GM19099 (cell line): ENCODE results near the gene NBEA.

Experiments used
- POLR2A ChIP-seq: IDR thresholded peaks from 3 replicates; pipeline ENCODE4 v1.6.1; 2011; ENCODE audit warnings: low read depth; ENCODE audit not compliant: insufficient read length; ENCODE audit errors: extremely low read depth

The NBEA gene

GRCh38 chr13:35465371-35465770 is 523.3 kb downstream of the NBEA start:
- TF ChIP-seq POLR2A, result no peak

GRCh38 chr13:35468195-35468594 is 526.1 kb downstream of the NBEA start:
- no peak for TF ChIP-seq POLR2A

DNA sequence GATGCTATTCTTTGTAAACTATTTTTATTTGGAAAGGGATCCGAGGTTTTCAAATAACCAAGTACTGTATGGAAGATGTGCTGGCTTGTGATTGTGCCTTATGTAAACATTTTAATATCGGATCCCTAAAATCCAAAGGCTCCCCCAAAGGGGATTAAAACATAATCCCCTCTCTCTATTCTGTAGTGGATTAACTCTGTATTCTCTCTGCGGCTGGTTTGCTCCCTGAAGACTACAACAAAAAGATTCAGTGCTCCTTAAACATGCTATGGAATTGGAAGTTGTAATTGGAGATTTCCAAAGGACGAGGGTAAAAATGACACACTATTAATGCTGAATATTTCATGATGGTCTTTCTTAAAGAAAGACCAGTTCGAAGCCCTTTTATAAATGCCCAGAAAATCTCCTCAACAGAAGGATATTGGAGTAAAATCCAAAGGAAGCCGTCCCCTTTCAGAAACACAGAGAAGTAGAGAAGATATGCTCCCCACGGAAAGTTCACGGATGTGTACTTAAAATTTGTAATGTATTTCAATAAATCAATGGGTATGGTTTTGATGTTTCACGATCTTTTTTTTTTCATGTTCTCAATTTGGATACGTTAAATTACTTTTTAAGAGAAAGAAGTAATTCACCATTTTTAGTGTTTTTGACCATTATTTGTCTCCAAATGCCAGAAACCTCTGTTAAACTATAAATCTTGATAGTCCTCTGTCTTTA is 527.9 kb downstream of the NBEA start:
- no peak for TF ChIP-seq POLR2A

- TF ChIP-seq POLR2A, result no peak
Measured at GRCh38 chr13:35470671-35471661, 528.9 kb downstream of the NBEA start.

DNA sequence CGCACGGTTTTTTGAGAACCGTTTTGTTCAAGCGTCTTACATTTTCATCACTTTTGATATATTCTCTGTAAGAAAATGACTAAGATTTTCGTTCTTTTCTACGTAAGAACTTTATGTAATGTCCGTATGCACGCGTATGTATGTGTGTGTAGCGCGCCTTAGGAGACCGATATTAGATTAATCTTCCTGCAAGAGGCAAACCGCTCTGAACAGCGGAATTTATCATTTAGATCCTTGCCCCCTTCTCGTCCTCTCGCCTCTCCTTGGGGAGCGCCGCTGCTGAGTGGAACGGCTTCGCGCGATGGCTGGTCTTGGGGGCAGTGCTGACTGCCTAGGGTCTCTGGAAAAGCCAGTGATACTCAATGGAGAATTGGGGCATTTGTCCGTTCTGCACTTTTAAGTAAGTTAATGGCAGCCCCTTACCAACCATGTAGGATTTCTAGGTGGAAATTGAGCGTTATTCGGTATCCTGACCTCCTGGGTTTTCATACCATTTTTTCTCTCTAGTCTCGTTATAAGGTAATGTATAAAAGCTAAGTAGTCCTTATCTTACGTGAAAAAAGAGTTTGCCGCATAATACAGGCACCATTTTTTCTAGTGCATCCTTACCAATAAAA is 529.7 kb downstream of the NBEA start:
- TF ChIP-seq POLR2A, result no peak

DNA sequence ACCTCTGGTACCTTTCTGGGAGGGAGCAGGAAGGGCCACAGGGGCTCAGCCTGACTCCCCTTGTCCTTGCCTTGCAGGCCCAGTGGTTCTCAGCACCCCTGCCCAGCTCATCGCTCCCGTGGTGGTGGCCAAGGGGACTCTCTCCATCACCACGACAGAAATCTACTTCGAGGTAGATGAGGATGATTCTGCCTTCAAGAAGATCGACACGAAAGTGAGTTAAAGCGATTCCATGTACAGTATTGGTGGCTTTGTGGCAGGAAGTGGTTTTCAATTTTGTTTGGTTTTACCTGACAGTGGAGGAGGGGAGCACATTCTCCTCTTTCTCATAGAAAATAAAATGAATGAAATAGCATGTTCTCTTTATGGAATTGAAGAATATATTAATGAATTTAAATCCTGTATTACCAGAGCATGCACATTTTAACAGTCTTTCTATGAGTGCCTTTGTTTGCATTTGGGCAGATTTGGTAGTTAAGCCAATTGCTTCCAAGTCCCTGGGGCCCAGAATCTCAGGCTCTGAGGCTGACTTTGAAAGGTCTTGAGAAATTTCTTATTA is 530.3 kb downstream of the NBEA start:
- TF ChIP-seq POLR2A, result no peak

- no peak for TF ChIP-seq POLR2A
Measured at GRCh38 chr13:35473206-35473775, 531.2 kb downstream of the NBEA start.

DNA sequence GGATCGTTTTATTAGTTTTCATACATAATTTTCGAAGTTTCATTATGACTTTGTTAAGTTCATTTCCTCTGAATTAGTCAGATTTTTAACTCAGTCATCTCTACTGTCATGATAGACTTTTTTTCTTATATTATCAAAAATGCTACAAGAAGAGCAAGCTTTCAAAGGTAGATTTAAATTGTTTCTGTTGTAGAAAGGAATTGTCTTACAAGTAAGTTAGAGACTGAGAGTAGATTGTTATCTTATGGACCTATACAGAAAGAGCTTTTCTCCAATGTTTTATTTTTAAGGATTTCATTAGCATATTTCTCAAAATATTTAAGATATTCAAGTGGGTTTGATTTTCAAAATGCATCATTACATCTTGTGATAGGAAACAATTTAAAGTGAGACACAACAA is 531.7 kb downstream of the NBEA start:
- no peak for TF ChIP-seq POLR2A

- no peak for TF ChIP-seq POLR2A
Measured at GRCh38 chr13:35474496-35475211, 532.6 kb downstream of the NBEA start.

- TF ChIP-seq POLR2A, result no peak
Measured at GRCh38 chr13:35475212-35475959, 533.3 kb downstream of the NBEA start.

- no peak for TF ChIP-seq POLR2A
Measured at GRCh38 chr13:35475960-35476943, 534.2 kb downstream of the NBEA start, which contains the start of gene MAB21L1. MAB21L1 (minus strand) TSS chr13:35476689; CDS start chr13:35476138, 551 bp downstream.

- TF ChIP-seq POLR2A, result no peak
Measured at GRCh38 chr13:35477386-35477946, 535.4 kb downstream of the NBEA start.
